Measurements from ENCODE around the gene DCST1. TPM values are rescaled to one million over a fixed set of nuclear protein-coding genes. Genes with fewer than 3 reads are reported as not detected.

Gene DCST1
- total RNA-seq, 6 experiments from 2014 or later = not detected

DNA sequence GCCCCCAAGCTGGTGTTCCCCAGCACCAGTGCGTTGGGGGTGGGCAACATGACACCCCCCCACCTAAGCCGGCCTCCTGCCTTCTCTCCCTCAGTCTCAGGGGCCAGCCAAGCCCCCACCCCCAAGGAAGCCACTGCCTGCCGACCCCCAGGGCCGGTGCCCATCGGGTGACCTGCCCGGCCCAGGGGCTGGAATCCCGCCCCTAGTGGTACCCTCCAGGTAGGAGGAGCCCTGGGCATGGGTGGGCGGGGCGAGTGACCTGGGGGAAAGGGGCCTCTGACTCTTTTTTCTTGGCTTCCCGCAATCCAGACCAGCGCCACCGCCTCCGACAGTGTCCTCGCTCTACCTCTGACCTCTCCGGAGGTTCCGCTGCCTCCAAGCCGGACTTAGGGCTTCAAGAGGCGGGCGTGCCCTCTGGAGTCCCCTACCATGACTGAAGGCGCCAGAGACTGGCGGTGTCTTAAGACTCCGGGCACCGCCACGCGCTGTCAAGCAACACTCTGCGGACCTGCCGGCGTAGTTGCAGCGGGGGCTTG, 28.6 kb downstream of the DCST1 start:
- H3K36me3 Mint-ChIP-seq (ENCODE audit: low read depth) = peaks cover 4% of the 10 kb centered on the region; the same call in 1 of the 2 replicates
- H3K4me3 Mint-ChIP-seq = no peak overlapping the region; the same call in 1 of the 2 replicates
- H3K27ac Mint-ChIP-seq = no peak overlapping the region
- no peaks in the 10 kb centered on the region for H3K9me3 Mint-ChIP-seq
- TF ChIP-seq CTCF (IDR thresholded peaks at IDR 0.05) = no peak
- H3K27me3 Mint-ChIP-seq (ENCODE audit: insufficient read depth) = no peaks in the 10 kb centered on the region; the same call in 1 of the 2 replicates
- H3K4me1 Mint-ChIP-seq (ENCODE audit: low read depth) = peaks cover 30% of the 10 kb centered on the region
- DNase-seq = no peak

DNA sequence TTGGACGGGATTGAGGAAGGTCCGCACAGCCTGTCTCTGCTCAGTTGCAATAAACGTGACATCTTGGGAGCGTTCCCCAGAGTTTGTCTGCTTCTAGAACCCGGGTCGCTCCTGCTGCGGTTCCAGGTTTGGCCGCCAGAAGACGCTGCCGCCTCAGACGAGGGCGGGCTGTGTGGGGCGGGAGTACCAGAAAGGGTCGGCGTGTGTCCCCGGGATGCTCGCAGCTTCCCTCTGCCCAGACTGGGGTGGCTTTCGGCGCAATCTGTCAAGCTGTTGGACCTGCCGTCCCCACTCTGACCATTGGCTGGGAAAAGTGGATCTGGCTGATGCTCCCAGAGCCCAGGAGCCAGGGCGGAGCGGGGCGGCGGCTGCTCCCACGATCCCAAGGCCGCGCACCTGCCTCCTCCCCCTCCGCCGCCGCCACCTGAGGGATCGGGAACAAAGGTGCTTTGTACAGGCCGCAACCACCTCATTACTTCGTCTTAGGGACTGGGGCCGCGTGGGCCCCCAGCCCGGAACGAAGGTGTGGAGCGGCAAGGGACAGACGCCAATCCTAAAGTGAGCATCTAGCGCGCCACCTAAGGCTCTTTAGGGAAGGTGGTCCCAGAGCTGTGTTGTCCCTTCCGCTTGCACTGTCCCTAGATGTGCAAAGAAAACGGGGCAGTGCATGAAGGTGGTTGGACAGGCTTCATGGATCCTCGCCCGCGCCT, 29.2 kb downstream of the DCST1 start:
- no peaks in the 10 kb centered on the region; the same call in 1 of the 2 replicates for H3K27me3 Mint-ChIP-seq (ENCODE audit: insufficient read depth)
- peaks cover 4% of the 10 kb centered on the region; the same call in 1 of the 2 replicates for H3K36me3 Mint-ChIP-seq (ENCODE audit: low read depth)
- H3K27ac Mint-ChIP-seq = no peak overlapping the region
- H3K4me3 Mint-ChIP-seq = peak overlapping the region; percentile 91
- DNase-seq = no peak
- H3K9me3 Mint-ChIP-seq = no peaks in the 10 kb centered on the region
- TF ChIP-seq CTCF (IDR thresholded peaks at IDR 0.05) = peak; percentile 87
- H3K4me1 Mint-ChIP-seq (ENCODE audit: low read depth) = peaks cover 30% of the 10 kb centered on the region

DNA sequence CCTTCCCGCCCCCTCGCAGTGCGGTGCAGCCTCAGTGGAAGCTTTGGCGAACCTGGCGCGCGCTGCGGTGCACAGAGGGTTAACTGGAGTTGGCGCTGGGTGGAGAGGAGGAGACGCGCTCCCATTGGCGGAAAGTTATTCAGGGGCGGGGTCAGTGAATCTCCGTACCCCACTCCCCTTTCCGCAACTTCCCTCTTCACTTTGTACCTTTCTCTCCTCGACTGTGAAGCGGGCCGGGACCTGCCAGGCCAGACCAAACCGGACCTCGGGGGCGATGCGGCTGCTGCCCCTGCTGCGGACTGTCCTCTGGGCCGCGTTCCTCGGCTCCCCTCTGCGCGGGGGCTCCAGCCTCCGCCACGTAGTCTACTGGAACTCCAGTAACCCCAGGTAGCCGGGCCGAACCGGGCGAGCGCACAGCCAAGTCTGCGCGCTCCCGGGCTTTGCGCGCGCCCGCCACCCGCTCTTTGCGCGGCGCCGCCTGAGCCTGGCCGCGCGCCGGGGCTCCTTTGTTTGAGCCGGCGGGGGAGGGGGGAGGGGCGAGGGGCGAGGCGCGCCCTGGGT, 30.0 kb downstream of the DCST1 start, which contains the start of gene EFNA4:
Gene EFNA4 (plus strand): TSS at position 191 of the 561 bp plus-strand sequence. CDS start 84 bp downstream, at position 275.
- H3K36me3 Mint-ChIP-seq (ENCODE audit: low read depth) = peaks cover 4% of the 10 kb centered on the region; the same call in 1 of the 2 replicates
- H3K27ac Mint-ChIP-seq = peak within 1 kb of the TSS; percentile 64
- no peak for TF ChIP-seq CTCF (IDR thresholded peaks at IDR 0.05)
- peak; percentile 60 for DNase-seq
- H3K27me3 Mint-ChIP-seq (ENCODE audit: insufficient read depth) = no peaks in the 10 kb centered on the region; the same call in 1 of the 2 replicates
- H3K9me3 Mint-ChIP-seq = no peaks in the 10 kb centered on the region
- peak within 1 kb of the TSS; percentile 91 for H3K4me3 Mint-ChIP-seq
- H3K4me1 Mint-ChIP-seq (ENCODE audit: low read depth) = peaks cover 33% of the 10 kb centered on the region

DNA sequence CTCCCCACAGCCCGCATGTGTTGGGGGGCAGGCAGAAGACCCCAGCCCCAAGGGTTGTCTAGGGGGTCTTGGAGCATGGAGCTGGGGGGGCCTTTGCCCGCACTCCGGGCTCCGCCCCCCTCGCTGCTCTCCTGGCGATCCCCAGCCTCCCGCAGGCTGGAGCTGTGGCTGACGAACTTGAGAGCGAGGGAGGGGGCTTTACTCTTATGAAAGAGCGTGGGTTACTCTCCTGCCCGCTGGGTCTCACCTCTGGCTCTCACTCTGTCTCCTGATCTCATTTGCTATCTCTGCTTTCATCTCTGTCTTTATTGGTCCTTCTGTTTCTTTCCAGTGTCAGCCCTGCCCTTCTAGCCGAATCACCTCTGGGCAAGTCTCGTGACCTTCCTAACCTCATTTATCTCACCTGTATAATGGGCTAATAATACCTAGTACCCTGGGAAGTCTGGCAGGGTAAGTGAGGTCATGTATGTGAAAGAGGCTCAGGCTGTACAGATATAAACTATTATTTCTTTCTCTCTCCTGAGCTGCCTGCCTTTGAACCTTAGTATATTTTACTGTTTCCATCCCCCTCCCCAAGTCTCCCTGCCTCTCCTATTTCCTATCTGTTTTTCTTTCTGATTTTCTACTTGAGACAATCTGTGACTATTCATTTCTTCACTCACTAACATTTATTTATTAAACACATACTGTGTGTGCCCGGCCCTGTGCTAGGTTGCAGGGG, 30.6 kb downstream of the DCST1 start:
- Mint-ChIP-seq H3K27me3 (ENCODE audit: insufficient read depth) (no peaks in the 10 kb centered on the region; the same call in 1 of the 2 replicates), H3K4me3 (peak overlapping the region; percentile 84), H3K4me1 (ENCODE audit: low read depth) (peaks cover 35% of the 10 kb centered on the region), H3K27ac (peak overlapping the region; percentile 1), H3K36me3 (ENCODE audit: low read depth) (peaks cover 4% of the 10 kb centered on the region; the same call in 1 of the 2 replicates), H3K9me3 (no peaks in the 10 kb centered on the region)
- TF ChIP-seq CTCF (IDR thresholded peaks at IDR 0.05) = no peak
- DNase-seq = no peak

DNA sequence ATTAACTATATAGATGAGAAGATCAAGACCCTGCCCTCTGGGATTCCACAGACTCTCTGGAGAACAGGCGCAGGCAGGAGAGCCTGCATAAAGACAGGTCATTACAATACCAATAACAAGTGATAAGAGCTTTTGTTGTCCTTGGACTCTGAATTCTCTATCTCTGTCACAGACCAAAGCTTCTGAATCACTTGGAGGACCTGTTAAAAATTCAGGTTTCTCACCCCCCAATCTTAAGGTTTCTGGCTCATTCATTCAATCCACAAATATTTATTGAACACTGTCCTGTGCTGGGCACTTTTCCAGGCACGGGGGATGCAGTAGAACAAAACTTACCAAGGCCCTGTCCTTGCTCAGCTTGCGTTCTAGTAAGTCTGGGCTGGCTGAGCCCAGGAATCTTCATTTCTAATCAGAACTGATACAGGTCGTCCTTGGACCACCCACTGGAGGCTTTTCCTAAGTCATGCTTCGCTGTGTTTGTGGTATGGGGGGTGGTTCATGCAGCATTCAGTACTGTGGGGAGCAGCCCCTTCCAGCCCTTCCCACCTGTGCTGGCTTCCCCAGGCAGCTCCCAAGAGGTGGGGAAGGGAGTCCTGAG, 31.3 kb downstream of the DCST1 start:
- no peak for TF ChIP-seq CTCF (IDR thresholded peaks at IDR 0.05)
- peaks cover 4% of the 10 kb centered on the region; the same call in 1 of the 2 replicates for H3K36me3 Mint-ChIP-seq (ENCODE audit: low read depth)
- peak overlapping the region; percentile 84 for H3K4me3 Mint-ChIP-seq
- H3K27ac Mint-ChIP-seq = 0 out of 2 replicates have a peak overlapping the region, but pooled peaks have one; percentile 1
- no peaks in the 10 kb centered on the region for H3K9me3 Mint-ChIP-seq
- H3K4me1 Mint-ChIP-seq (ENCODE audit: low read depth) = peaks cover 35% of the 10 kb centered on the region
- H3K27me3 Mint-ChIP-seq (ENCODE audit: insufficient read depth) = no peaks in the 10 kb centered on the region; the same call in 1 of the 2 replicates
- DNase-seq = no peak

Data from HFFc6 (cell line).